ENCODE measurements around the gene MEIOSIN.

Gene MEIOSIN

GRCh38 chr19:45782820-45783785 is 49.9 kb downstream of the MEIOSIN start:
- Histone ChIP-seq H3K36me3 (ENCODE audit: control insufficient read depth in 2 of 2, insufficient read depth in 1 of 2, low read length in 2 of 2) (peaks cover 17 to 48% of the 10 kb centered on the region in 2 experiments; a peak in 2 of 3 replicates), H3K4me1 (ENCODE audit: control insufficient read depth, insufficient read depth, low read length) (peaks cover 9% of the 10 kb centered on the region; the same call in 1 of the 2 replicates), H3K27ac (ENCODE audit: extremely low read depth, low read depth, low read length) (peak overlapping the region; percentile 37; the same call in 1 of the 2 replicates), H3K9me3 (ENCODE audit: control insufficient read depth, insufficient read depth, low read depth, low read length) (no peaks in the 10 kb centered on the region), H3K4me3 (ENCODE audit: low read depth, low read length) (no peak overlapping the region)
- POLR2A ChIA-PET = interaction anchor here (0.6 to 5.8 kb wide), 11 partner anchors 9 to 1461 kb away, joined by 3 to 78 read pairs (median 5); partner anchors contain the start of genes DMWD, QPCTL, SIX5 and SNRPD2
- TF ChIP-seq ZNF600 (tag by site-specific recombination; IDR thresholded peaks at IDR 0.05) (peak; percentile 61), ZFP41 (tag by site-specific recombination; IDR thresholded peaks at IDR 0.05; ENCODE audit: borderline replicate concordance) (no peak)
- CTCF ChIA-PET = interaction anchor here (0.7 to 3.3 kb wide), 5 partner anchors 10 to 34 kb away, joined by 3 to 22 read pairs (median 7); partner anchors contain the start of genes DMWD and SIX5

GRCh38 chr19:45784096-45784495 is 50.9 kb downstream of the MEIOSIN start:
- no peak overlapping the region for H3K27ac ChIP-seq (ENCODE audit: extremely low read depth, low read depth, low read length)
- ChIA-PET POLR2A (interaction anchor here (4.2 to 5.8 kb wide), 2 partner anchors 8 to 12 kb away, joined by 18 to 78 read pairs; partner anchors contain the start of genes DMWD and SIX5), CTCF (interaction anchor here (0.6 to 1.9 kb wide), 2 partner anchors 15 to 465 kb away, joined by 3 to 7 read pairs; no protein-coding TSS in a partner anchor)
- peaks cover 22 to 48% of the 10 kb centered on the region in 2 experiments for H3K36me3 ChIP-seq (ENCODE audit: control insufficient read depth in 2 of 2, insufficient read depth in 1 of 2, low read length in 2 of 2)
- no peaks in the 10 kb centered on the region for H3K9me3 ChIP-seq (ENCODE audit: control insufficient read depth, insufficient read depth, low read depth, low read length)
- no peak overlapping the region for H3K4me3 ChIP-seq (ENCODE audit: low read depth, low read length)
- TF ChIP-seq MYNN (tag by site-specific recombination; IDR thresholded peaks at IDR 0.05; ENCODE audit: borderline replicate concordance) = no peak
- TF ChIP-seq GLIS2 (tag by site-specific recombination; IDR thresholded peaks at IDR 0.05) = peak; percentile 55; the same call in 1 of the 2 replicates
- H3K4me1 ChIP-seq (ENCODE audit: control insufficient read depth, insufficient read depth, low read length) = peaks cover 9% of the 10 kb centered on the region; the same call in 1 of the 2 replicates

GRCh38 chr19:45785097-45785496 is 51.9 kb downstream of the MEIOSIN start:
- no peaks in the 10 kb centered on the region for H3K9me3 ChIP-seq (ENCODE audit: control insufficient read depth, insufficient read depth, low read depth, low read length)
- ChIA-PET POLR2A (interaction anchor here (1.3 to 5.8 kb wide), 2 partner anchors 13 to 14 kb away, joined by 3 to 78 read pairs; partner anchors contain the start of gene SIX5), CTCF (interaction anchor here (0.6 to 1.2 kb wide), 2 partner anchors 14 to 310 kb away, joined by 3 read pairs; no protein-coding TSS in a partner anchor)
- peaks cover 5% of the 10 kb centered on the region; the same call in 1 of the 2 replicates for H3K4me1 ChIP-seq (ENCODE audit: control insufficient read depth, insufficient read depth, low read length)
- no peak overlapping the region for H3K4me3 ChIP-seq (ENCODE audit: low read depth, low read length)
- no peak overlapping the region for H3K27ac ChIP-seq (ENCODE audit: extremely low read depth, low read depth, low read length)
- peaks cover 29 to 51% of the 10 kb centered on the region in 2 experiments for H3K36me3 ChIP-seq (ENCODE audit: control insufficient read depth in 2 of 2, insufficient read depth in 1 of 2, low read length in 2 of 2)
- no peak for TF ChIP-seq ZNF658 (tag by site-specific recombination; IDR thresholded peaks at IDR 0.05)
- TF ChIP-seq ZSCAN5A (tag by site-specific recombination; IDR thresholded peaks at IDR 0.05) = no peak
- TF ChIP-seq ZNF416 (tag by site-specific recombination; IDR thresholded peaks at IDR 0.05) = no peak
- peak; percentile 61; the same call in 1 of the 2 replicates for TF ChIP-seq ZNF692 (tag by site-specific recombination; IDR thresholded peaks at IDR 0.05)
- TF ChIP-seq ZBTB11 (tag by site-specific recombination; conservative IDR thresholded peaks at IDR 0.05; ENCODE audit: low read depth) = no peak
- no peak for TF ChIP-seq ZNF76 (tag by site-specific recombination; IDR thresholded peaks at IDR 0.05; ENCODE audit: borderline replicate concordance, low read depth)
- no peak for TF ChIP-seq ZNF391 (tag by site-specific recombination; IDR thresholded peaks at IDR 0.05; ENCODE audit: borderline replicate concordance, low read depth)
- TF ChIP-seq ZNF596 (tag by site-specific recombination; IDR thresholded peaks at IDR 0.05) = no peak
